GM04504 (cell line): ENCODE measurements around the gene BNIP5.

ENCODE experiments used
- DNase-seq: peaks from one replicate; pipeline ENCODE4 v3.0.0-alpha.2; 2012; ENCODE audit warnings: low read depth

BNIP5 gene

DNA sequence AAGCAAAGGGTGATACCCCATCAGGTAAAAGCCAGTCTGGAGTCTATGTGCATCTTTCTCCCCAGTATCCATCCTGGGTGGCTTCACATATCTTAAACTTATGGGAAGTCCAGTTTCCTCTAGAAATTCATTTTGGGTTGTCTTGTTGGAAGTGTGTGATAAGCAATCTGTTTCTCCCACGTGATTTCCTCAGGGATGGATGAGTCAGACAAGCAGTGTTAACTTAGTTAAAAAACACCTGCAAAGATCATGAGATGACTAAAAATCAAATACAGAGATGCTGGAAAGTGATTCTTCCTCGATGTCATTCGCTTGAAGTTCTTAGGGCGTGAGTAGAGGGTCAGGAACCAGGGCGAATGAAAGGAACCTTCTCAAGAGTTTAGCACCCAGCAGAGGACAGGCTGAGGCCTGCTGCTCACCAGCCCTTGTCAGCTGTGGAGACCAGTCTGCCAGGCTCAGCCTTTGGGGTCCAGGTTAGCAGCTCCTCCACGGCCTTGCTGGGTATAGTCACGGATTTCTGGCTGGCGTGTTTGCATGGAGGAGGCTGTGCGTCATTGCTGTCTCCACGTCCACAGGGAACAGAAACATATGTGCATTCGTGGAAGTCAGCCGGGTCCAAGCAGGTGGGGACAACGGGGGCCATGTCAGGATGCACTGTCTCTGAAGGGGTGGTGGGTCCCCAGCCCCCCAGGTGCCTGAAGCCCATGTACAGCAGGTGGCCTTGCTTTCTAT is 69.6 kb downstream of the BNIP5 start:
- DNase-seq = no peak
